GM23338 (cell line): ENCODE data around the gene SHB.

Experiments
- EZH2 ChIP-seq: fragments of 200-600 bp; sonication (generic); IDR thresholded peaks from one replicate; pipeline ENCODE4 v1.8.0; 2017; ENCODE audit warnings: antibody characterized with exemption, mild to moderate bottlenecking, low read depth; ENCODE audit not compliant: unreplicated experiment
- JUNB ChIP-seq: IDR thresholded peaks from one replicate; pipeline ENCODE4 v1.6.1; 2016; ENCODE audit warnings: antibody characterized with exemption; ENCODE audit not compliant: unreplicated experiment
- POLR2AphosphoS5 ChIP-seq: IDR thresholded peaks from 2 replicates; pipeline ENCODE4 v1.6.1; 2016; ENCODE audit warnings: antibody characterized with exemption, low read depth
- TF ChIP-seq, protein P1 (sequence below), 2 experiments: fragments of 200-600 bp in 1 of 2; sonication (generic) in 1 of 2; conservative IDR thresholded peaks; 2 replicates each; pipeline versions ENCODE4 v1.5.1 to v1.6.1; 2016 to 2017; ENCODE audit warnings: antibody characterized with exemption in 2 of 2, low read depth in 2 of 2, mild to moderate bottlenecking in 2 of 2, moderate library complexity in 1 of 2

DNA sequence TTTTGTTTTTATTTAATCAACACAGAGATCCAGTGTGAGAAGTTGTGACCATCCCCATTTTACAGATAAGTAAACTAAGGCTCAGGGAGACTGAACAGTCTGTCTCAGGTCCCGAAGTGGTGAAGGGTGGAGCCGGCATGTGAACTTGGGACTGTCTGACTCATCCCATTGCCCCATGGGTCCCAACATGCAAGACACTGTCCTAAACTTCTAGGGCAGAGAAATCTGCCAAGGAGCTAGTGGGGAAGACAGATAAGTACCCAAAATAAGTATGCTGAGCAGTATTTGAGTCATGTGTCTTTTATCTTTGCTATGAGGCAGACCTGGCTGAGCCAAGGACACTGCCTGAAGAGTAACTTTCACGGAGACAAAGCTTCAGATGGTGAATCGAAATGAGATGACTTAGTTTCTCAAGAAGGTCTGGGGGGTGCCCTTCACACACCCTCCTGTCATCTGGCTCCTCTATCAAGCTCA, 100.8 kb downstream of the SHB start:
- TF ChIP-seq, protein P1, sequence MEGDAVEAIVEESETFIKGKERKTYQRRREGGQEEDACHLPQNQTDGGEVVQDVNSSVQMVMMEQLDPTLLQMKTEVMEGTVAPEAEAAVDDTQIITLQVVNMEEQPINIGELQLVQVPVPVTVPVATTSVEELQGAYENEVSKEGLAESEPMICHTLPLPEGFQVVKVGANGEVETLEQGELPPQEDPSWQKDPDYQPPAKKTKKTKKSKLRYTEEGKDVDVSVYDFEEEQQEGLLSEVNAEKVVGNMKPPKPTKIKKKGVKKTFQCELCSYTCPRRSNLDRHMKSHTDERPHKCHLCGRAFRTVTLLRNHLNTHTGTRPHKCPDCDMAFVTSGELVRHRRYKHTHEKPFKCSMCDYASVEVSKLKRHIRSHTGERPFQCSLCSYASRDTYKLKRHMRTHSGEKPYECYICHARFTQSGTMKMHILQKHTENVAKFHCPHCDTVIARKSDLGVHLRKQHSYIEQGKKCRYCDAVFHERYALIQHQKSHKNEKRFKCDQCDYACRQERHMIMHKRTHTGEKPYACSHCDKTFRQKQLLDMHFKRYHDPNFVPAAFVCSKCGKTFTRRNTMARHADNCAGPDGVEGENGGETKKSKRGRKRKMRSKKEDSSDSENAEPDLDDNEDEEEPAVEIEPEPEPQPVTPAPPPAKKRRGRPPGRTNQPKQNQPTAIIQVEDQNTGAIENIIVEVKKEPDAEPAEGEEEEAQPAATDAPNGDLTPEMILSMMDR (conservative IDR thresholded peaks at IDR 0.05; ENCODE audit: low read depth in 2 of 2) = no peak
- TF ChIP-seq POLR2AphosphoS5 = no peak
- no peak for TF ChIP-seq JUNB
- no peak for TF ChIP-seq EZH2
